Mucosa of descending colon (tissue), 3 donors: ENCODE data around the gene RBBP6. TPM values are rescaled to one million over a fixed set of nuclear protein-coding genes. Genes with fewer than 3 reads are reported as not detected.
"Not testable (repeated sequence)": the region's sequence is repeated elsewhere in the genome, so short reads cannot be mapped to it uniquely, and the experiment has no call there.

Experiments used
- ATAC-seq: fragments of 200-7000 bp; cut with Tn5 transposase; one replicate; pipeline ENCODE4 v1.9.1; 2020; ENCODE audit warnings: mild to moderate bottlenecking, moderate library complexity
- DNase-seq, 3 donors: peaks; one replicate each; pipeline ENCODE4 v3.0.0-alpha.2; 2020
- H3K36me3 ChIP-seq: fragments of 200-600 bp; one replicate; pipeline ENCODE4 v1.8.0; 2021; ENCODE audit warnings: low read depth, mild to moderate bottlenecking
- H3K4me1 ChIP-seq: fragments of 200-600 bp; one replicate; pipeline ENCODE4 v1.8.0; 2021; ENCODE audit warnings: low read depth, mild to moderate bottlenecking
- H3K4me3 ChIP-seq: fragments of 200-600 bp; one replicate; pipeline ENCODE4 v1.8.0; 2021; ENCODE audit warnings: mild to moderate bottlenecking
- H3K9me3 ChIP-seq: fragments of 200-600 bp; one replicate; pipeline ENCODE4 v1.8.0; 2021; ENCODE audit warnings: mild to moderate bottlenecking
- CTCF ChIP-seq: fragments of 200-600 bp; IDR thresholded peaks from one replicate; pipeline ENCODE4 v1.8.0; 2022; ENCODE audit warnings: antibody characterized with exemption, mild to moderate bottlenecking
- intact Hi-C, 2 donors: fragments of 100-400 bp; cut with DNase I in 1 of 2; cut with micrococcal nuclease in 1 of 2; formaldehyde crosslinking; loops; one replicate each; pipeline versions ENCODE4 v1.11.0 to v1.11.1; 2022; cut with DNase I, micrococcal nuclease
- total RNA-seq, 3 donors: library from RNA; stranded (reverse); fragmentation: NEBNext Ultra II Directional in 2 of 3; extraction: Animal tissue kit (Norgen Biotek cat#: 25700) in 2 of 3; gene quantifications; one replicate each; pipeline versions ENCODE4 v1.2.1 to v1.2.4, GENCODE V29; 2021 to 2023
- donor health status: DM: no; HTN: no; CAD: no; lungs with moderate emphysema.
- donor health status: DM: no; HTN: no; CAD: no.
- donor health status: DM: no; HTN: yes; CAD: no.

Gene RBBP6
- total RNA-seq, 3 donors from 2014 or later, result 36.3 to 61.5 (median 37.4) TPM

GRCh38 chr16:24572069-24572468 lies 32.7 kb downstream of the RBBP6 start:
- intact Hi-C loops, result no loop called here
- H3K36me3 ChIP-seq, result peaks cover 22% of the 10 kb centered on the region
- ATAC-seq, result no peak
- no peak for TF ChIP-seq CTCF
- H3K9me3 ChIP-seq, result peaks cover 4% of the 10 kb centered on the region
- DNase-seq, result no peak
- H3K4me3 ChIP-seq, result no peak overlapping the region
- no peaks in the 10 kb centered on the region for H3K4me1 ChIP-seq

GRCh38 chr16:24573141-24573540 lies 33.8 kb downstream of the RBBP6 start:
- TF ChIP-seq CTCF, result no peak
- intact Hi-C loops, result no loop called here
- ATAC-seq (no peak), DNase-seq (no peak)
- no peak overlapping the region for H3K4me3 ChIP-seq
- H3K36me3 ChIP-seq, result peaks cover 12% of the 10 kb centered on the region
- peaks cover 4% of the 10 kb centered on the region for H3K9me3 ChIP-seq
- H3K4me1 ChIP-seq, result no peaks in the 10 kb centered on the region

GRCh38 chr16:24574515-24575485 lies 35.4 kb downstream of the RBBP6 start:
- H3K4me1 ChIP-seq, H3K4me3 ChIP-seq, DNase-seq, ATAC-seq, intact Hi-C loops, H3K36me3 ChIP-seq, H3K9me3 ChIP-seq: not testable (repeated sequence)

GRCh38 chr16:24575791-24576190 lies 36.4 kb downstream of the RBBP6 start:
- DNase-seq, H3K9me3 ChIP-seq, H3K4me3 ChIP-seq, intact Hi-C loops, ATAC-seq, H3K4me1 ChIP-seq, H3K36me3 ChIP-seq: not testable (repeated sequence)

- intact Hi-C loops, result no loop called here
- Histone ChIP-seq H3K4me3 (no peak overlapping the region), H3K4me1 (no peaks in the 10 kb centered on the region), H3K9me3 (no peaks in the 10 kb centered on the region), H3K36me3 (no peaks in the 10 kb centered on the region)
- TF ChIP-seq CTCF, result no peak
- no peak for DNase-seq
- no peak for ATAC-seq
Observed at GRCh38 chr16:24577167-24577566, 37.8 kb downstream of the RBBP6 start.

GRCh38 chr16:24580665-24581064 lies 41.3 kb downstream of the RBBP6 start:
- Histone ChIP-seq H3K4me1 (no peaks in the 10 kb centered on the region), H3K4me3 (no peak overlapping the region), H3K9me3 (no peaks in the 10 kb centered on the region), H3K36me3 (no peaks in the 10 kb centered on the region)
- no peak for TF ChIP-seq CTCF
- intact Hi-C loops, result no loop called here
- DNase-seq (no peak), ATAC-seq (no peak)
